Pancreas (tissue), 10 donors: ENCODE data around the gene TTC13. TPM values are rescaled to one million over a fixed set of nuclear protein-coding genes. Genes with fewer than 3 reads are reported as not detected.

Source experiments
- ATAC-seq, 4 donors: fragments of 200-7000 bp; cut with Tn5 transposase; one replicate each; pipeline versions ENCODE4 v1.8.0 to v1.9.1; 2020; ENCODE audit warnings: mild to moderate bottlenecking in 4 of 4, moderate library complexity in 4 of 4
- DNase-seq, 6 donors: peaks; one replicate each; pipeline ENCODE4 v3.0.0-alpha.2; 2020
- FAIRE-seq: peaks from 2 replicates; lab custom pipeline; 2012; peaks lifted over from hg19 to GRCh38; lab: Jason Lieb, UNC
- H3K27ac ChIP-seq, 4 donors: fragments of 200-600 bp; sonication (generic); 1 replicate in 3 of 4; 2 replicates in 1 of 4; pipeline versions ENCODE4 v1.5.0 to v1.8.0; 2020
- H3K27me3 ChIP-seq, 4 donors: fragments of 200-600 bp; one replicate each; pipeline ENCODE4 v1.8.0; 2021
- H3K36me3 ChIP-seq, 3 donors: fragments of 200-600 bp; sonication (generic) in 1 of 3; one replicate each; pipeline versions ENCODE4 v1.5.0 to v1.8.0; 2020 to 2021
- H3K4me1 ChIP-seq, 3 donors: fragments of 200-600 bp; one replicate each; pipeline ENCODE4 v1.8.0; 2021
- H3K4me3 ChIP-seq, 4 donors: fragments of 200-600 bp; sonication (generic) in 2 of 4; one replicate each; pipeline versions ENCODE4 v1.5.0 to v1.8.0; 2020 to 2021
- H3K9me3 ChIP-seq, 4 donors: fragments of 200-600 bp; one replicate each; pipeline ENCODE4 v1.8.0; 2021
- CTCF ChIP-seq, 4 donors: fragments of 200-600 bp; sonication (generic) in 3 of 4; IDR thresholded peaks; one replicate each; pipeline versions ENCODE4 v1.5.0 to v1.8.0; 2021; ENCODE audit warnings: antibody characterized with exemption in 4 of 4
- WGBS, 2 donors: extraction: QIAGEN DNeasy Blood & Tissue Kit; methylation state at CpG; one replicate each; pipeline ENCODE4 v1.1.7; 2013; 5-methylcytosine and 5-hydroxymethylcytosine counted together
- intact Hi-C, 3 donors: fragments of 100-400 bp; cut with DNase I; formaldehyde crosslinking; loops; one replicate each; pipeline versions ENCODE4 v1.11.1 to v1.14.2; 2022
- polyA plus RNA-seq, 2 donors: library from polyadenylated mRNA; stranded (reverse); fragments of 200-250 nt; gene quantifications; one replicate each; pipeline ENCODE4 v1.2.3, GENCODE V29; 2013
- total RNA-seq, 6 donors: library from RNA; stranded (reverse); fragmentation: NEBNext Ultra II Directional in 4 of 6; extraction: Animal tissue kit (Norgen Biotek cat#: 25700) in 4 of 6; gene quantifications; one replicate each; pipeline versions ENCODE4 v1.2.1 to v1.2.4, GENCODE V29; 2021 to 2023
- donor health status: healthy with polysubstance abuse.
- donor health status: DM: no; HTN: no; CAD: no; lungs with moderate emphysema.
- donor health status: DM: no; HTN: no; CAD: no.
- donor health status: control.
- donor health status: control.
- donor health status: Bipolar disorder and iron deficiency.
- donor health status: DM: yes; HTN: yes; CAD: no.
- donor health status: DM: no; HTN: no; CAD: no.
- donor health status: DM: no; HTN: no; CAD: no.
- donor health status: DM: yes; HTN: yes; CAD: no.

TTC13 gene
- total and polyA plus RNA-seq, 8 donors = 5.3 to 17.0 (median 8.8) TPM

- Histone ChIP-seq H3K27me3 (no peaks in the 10 kb centered on the region), H3K36me3 (peaks cover 0 to 28% (median 9%) of the 10 kb centered on the region in 3 donors), H3K9me3 (no peaks in the 10 kb centered on the region), H3K4me3 (no peak overlapping the region), H3K27ac (no peak overlapping the region), H3K4me1 (no peaks in the 10 kb centered on the region)
- WGBS, 2 donors = 72 to 79% methylated on average over 5 of the region's 5 CpGs
- no peak for ATAC-seq
- no peak for DNase-seq
- FAIRE-seq = no peak
- intact Hi-C loops = no loop called here
- TF ChIP-seq CTCF (IDR thresholded peaks at IDR 0.05) = no peak
Measured at GRCh38 chr1:230926182-230926581, 52.5 kb downstream of the TTC13 start.

GRCh38 chr1:230925608-230926007, 53.1 kb downstream of the TTC13 start:
- WGBS, 2 donors = 84 to 85% methylated on average over 2 of the region's 2 CpGs
- Histone ChIP-seq H3K27ac (no peak overlapping the region), H3K9me3 (no peaks in the 10 kb centered on the region), H3K4me1 (no peaks in the 10 kb centered on the region), H3K36me3 (peaks cover 0 to 23% (median 9%) of the 10 kb centered on the region in 3 donors), H3K4me3 (no peak overlapping the region), H3K27me3 (no peaks in the 10 kb centered on the region)
- intact Hi-C loops = no loop called here
- FAIRE-seq = no peak
- no peak for DNase-seq
- no peak for ATAC-seq
- TF ChIP-seq CTCF (IDR thresholded peaks at IDR 0.05) = no peak

- ATAC-seq = no peak
- H3K4me3 ChIP-seq = no peak overlapping the region
- intact Hi-C loops = loop anchor here in 1 of 3 donors (5.0 kb wide), 1 partner anchor 289 kb away; no protein-coding TSS in a partner anchor
- DNase-seq = no peak
- H3K36me3 ChIP-seq = peaks cover 0 to 29% (median 9%) of the 10 kb centered on the region in 3 donors
- no peak for FAIRE-seq
- no peaks in the 10 kb centered on the region for H3K4me1 ChIP-seq
- H3K27me3 ChIP-seq = no peaks in the 10 kb centered on the region
- H3K9me3 ChIP-seq = no peaks in the 10 kb centered on the region
- 74 to 75% methylated on average over 4 of the region's 4 CpGs for WGBS, 2 donors
- H3K27ac ChIP-seq = no peak overlapping the region
- TF ChIP-seq CTCF (IDR thresholded peaks at IDR 0.05) = no peak
Measured at GRCh38 chr1:230923176-230923575, 55.5 kb downstream of the TTC13 start.

GRCh38 chr1:230922620-230923019, 56.0 kb downstream of the TTC13 start:
- peaks cover 0 to 23% (median 9%) of the 10 kb centered on the region in 3 donors for H3K36me3 ChIP-seq
- no peak overlapping the region for H3K27ac ChIP-seq
- H3K4me3 ChIP-seq = no peak overlapping the region
- ATAC-seq (peak in 3 of 4 donors; percentile 42 to 68 (median 53)), DNase-seq (no peak), FAIRE-seq (no peak)
- intact Hi-C loops = loop anchor here in 1 of 3 donors (5.0 kb wide), 1 partner anchor 290 kb away; no protein-coding TSS in a partner anchor
- no peaks in the 10 kb centered on the region for H3K9me3 ChIP-seq
- no peaks in the 10 kb centered on the region for H3K27me3 ChIP-seq
- TF ChIP-seq CTCF (IDR thresholded peaks at IDR 0.05) = no peak
- WGBS, 2 donors = 73 to 89% methylated on average over 2 of the region's 2 CpGs
- H3K4me1 ChIP-seq = no peaks in the 10 kb centered on the region

GRCh38 chr1:230919207-230919606, 59.5 kb downstream of the TTC13 start:
- Histone ChIP-seq H3K9me3 (no peaks in the 10 kb centered on the region), H3K27me3 (no peaks in the 10 kb centered on the region), H3K36me3 (peaks cover 0 to 22% (median 9%) of the 10 kb centered on the region in 3 donors), H3K27ac (no peak overlapping the region), H3K4me1 (no peaks in the 10 kb centered on the region), H3K4me3 (no peak overlapping the region)
- ATAC-seq = no peak
- no peak for DNase-seq
- no peak for FAIRE-seq
- intact Hi-C loops = loop anchor here (5.0 to 10.0 kb wide), 4 partner anchors 122 to 296 kb away; no protein-coding TSS in a partner anchor
- no peak for TF ChIP-seq CTCF (IDR thresholded peaks at IDR 0.05)
- WGBS, 2 donors = 47 to 52% methylated on average over 4 of the region's 4 CpGs
